CD4-positive, alpha-beta T cell treated with Interleukin-17A for 1 hour (primary cell): ENCODE results near the gene HAPSTR1.
"Not testable (repeated sequence)": the region's sequence is repeated elsewhere in the genome, so short reads cannot be mapped to it uniquely, and the experiment has no call there.

Experiments used
- DNase-seq: peaks from one replicate; pipeline ENCODE4 v3.0.0-alpha.2; 2020

HAPSTR1 gene

DNA sequence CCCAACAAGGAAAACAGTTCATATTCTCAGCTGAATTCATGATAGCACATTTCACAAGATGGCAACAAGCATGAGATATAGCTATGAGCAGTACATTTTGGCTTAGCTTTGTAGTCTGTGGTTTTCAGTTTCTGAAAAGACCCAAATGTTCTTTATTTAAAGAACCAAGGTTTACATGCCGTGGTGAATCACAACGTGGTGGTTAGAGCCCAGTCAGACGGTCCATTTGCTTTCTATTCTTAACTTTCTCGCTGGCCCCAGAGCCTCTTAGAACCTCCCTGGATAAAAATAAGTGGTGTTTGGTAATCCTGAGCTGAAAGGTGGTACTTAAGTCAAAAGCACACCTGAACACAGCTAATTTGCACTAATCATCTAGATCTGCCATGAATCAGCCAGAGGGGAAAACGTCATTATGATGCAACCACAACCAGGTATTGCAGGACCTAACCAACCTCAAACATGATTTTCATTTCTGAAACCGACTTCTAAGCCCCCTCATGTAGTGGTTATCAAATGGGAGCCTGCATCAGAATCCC is 18.6 kb upstream of the HAPSTR1 start:
- no peak for DNase-seq

DNA sequence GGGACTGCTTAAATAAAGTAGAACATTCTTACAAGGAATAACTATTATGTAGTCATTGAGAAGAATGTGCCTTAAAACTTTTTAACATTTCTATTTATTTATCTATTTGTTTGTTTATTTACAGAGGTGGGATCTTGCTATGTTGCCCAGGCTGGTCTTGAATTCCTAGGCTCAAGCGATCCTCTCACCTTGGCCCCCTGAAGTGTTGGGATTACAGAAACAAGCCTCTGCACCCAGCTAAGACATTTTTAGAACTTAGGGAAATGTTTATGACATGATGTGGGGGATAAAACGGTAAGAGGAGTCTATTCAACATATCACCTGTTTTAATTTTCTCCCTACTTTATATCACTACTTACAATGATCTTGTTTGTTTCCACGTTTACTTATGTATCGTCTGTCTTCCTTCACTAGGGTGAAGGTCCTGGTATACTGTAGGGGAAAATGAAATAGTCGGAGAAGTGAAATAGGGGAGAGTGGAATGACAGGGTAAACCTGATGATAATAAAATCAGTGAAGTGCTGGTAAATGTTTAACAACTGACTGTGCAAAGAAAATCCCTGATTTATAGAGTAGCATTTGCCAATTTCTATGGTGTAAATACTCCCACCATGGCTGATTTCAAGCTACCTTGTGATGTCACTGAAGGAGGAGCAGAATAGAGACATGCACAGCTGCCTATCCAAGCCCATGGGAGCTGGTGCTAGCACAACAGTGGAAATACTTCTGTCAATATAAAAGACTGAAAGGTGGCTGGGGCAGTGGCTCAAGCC is 16.0 kb upstream of the HAPSTR1 start:
- DNase-seq: no peak

DNA sequence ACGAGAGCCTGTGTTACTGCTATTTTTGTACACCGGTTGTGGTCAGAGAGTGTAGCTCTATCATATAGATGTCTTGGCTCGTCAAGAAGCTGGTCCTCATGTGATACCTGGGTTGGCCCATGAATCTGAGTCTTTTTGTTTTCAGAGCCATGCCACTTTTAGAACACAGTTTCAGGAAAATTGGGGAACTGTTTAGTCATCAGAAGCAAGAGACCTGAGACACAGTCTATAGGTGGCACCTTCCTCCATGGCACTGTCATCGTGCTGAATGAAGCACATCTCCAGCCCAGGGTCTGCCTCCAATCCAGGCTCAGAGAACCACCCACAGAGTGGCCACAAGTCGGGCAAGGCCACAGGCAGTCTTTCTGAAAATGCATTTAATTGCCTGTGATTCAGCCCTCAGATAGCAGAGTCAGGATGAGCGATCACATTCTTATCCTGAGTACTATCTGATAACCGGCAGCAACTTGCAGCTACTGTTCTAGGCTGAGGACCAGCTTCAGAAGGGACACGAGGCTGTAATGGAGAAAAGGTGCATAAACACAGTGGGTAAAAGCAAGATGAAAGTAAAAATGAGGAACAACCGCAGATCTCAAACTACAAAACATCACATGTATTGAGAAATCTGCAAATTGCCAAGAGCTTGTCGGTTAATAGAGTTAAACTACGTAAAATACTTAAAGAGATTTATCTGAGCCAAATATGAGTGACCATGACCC is 14.2 kb upstream of the HAPSTR1 start:
- DNase-seq: no peak

DNA sequence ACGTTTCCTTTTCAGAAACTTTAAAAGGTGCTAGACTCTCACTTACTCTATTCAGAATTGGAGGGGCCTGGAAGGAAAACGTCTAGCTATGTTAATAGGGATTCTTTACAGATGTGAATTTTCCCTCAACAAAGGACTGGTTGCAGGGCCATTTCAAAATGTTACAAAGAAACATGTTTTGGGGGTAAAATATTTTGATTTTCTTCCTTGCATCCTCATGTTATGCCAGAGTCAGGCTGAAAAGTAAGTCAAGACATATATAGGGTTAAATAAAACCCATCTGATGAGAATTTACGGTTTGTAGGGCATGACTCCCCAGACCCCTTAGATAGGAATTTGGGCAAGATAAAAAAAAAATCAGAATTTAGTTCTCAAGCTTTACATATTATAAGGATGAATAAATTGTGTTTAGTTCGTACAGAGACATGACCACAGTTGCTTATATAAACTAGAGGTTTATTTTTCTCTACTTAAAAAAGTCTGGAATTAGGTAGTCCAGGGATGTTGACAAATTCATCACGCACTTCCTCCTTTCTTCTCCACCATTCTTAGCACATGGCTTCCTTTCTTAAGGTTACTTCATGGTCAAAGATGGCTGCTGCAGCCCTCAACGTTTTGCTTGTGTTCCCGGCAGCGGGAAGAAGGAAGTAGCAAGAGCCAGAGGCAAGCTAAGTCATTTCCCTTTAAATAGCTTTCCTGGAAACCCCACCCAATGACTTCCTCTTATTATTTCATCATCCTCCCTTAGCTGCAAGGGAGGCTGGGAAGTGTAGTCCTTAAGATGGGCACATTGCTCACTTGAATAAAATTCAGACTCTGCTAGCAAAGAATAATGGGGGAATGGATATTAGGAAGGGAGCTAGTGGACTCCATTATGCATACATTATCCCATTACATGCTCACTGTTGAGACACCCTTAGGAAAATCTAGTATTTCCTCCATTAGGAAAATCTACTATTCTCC is 12.7 kb upstream of the HAPSTR1 start:
- peak; percentile 83 for DNase-seq

DNA sequence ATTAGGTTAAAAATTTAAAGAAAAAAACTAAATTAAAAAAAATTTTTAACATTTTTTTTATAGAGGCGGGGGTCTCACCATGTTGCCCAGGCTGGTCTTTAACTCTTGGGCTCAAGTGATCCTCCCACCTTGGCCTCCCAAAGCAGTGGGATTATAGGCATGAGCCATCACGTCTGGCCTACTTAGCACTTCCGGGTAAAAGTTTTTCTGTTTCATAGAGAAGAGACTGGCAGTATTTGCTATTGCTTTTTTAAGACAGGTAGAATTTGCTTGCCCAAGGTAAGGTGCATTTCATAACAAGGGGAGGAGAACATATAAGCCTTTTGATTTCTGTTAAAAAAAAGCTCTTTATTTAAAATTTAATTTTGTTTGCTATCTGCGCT is 12.0 kb upstream of the HAPSTR1 start:
- DNase-seq: no peak

DNA sequence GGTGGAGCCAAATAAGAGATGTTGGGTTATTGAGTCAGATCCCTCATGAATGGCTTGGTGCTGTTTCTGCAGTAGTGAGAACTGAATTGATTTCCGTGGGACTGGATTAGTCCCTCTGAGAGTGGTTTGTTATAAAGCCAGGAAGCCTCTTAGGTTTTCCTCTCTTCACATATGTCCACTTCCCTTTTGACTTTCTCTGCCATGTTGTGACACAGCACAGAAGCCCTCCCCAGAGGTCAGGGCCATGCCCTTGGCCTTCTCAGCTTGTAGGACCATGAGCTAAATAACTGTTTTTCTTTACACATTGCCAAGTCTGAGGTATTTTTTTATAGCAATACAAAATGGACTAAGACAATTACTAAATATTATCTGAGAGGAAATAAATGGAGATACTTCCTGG is 10.3 kb upstream of the HAPSTR1 start:
- DNase-seq: no peak

DNA sequence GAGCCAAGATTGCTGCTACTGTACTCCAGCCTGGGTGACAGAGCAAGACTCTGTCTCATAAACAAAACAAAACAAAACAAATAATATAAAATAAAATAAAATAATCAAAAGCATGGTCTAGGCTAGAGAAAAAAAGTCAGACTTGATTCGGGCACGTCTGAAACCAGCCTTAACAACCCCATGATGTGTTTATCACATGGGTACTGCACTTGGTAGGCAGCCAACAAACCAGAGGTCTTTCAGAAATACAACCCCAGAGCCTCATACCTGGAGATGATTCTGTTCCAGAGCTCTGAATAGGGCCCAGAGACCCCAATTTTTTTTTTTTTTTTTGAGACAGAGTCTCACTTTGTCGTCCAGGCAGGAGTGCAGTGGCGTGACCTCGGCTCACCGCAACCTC is 9.6 kb upstream of the HAPSTR1 start:
- DNase-seq: no peak

DNA sequence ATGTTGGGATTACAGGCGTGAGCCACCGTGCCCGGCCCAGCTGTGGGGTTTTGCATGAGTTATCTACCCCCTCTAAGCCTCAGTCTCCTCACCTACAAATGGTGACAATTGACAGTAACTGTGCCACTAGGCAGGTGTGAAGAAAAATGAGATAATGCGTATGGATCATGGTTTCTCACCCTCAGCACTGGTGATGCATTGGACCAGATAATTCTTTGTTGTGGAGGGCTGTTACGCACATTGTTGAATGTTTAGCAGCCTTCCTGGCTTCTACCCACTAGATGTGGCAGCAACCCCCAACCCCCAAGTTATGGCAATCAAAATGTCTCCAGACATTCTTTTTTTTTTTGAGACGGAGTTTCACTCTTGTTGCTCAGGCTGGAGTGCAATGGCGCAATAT is 9.0 kb upstream of the HAPSTR1 start:
- DNase-seq: peak; percentile 54

DNA sequence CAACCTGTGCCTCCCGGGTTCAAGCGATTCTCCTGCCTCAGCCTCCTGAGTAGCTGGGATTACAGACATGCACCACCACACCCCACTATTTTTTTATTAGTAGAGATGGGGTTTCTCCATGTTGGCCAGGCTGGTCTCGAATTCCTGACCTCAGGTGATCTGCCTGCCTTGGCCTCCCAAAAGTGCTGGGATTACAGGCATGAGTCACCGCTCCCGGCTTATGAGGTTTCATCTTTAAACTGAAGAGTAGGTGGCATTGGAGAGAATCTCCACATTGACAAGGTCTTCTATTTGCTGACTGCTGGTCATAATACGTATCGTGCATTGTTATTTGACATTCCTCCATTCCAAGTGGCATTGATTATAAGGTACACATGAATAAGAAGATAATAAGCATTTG is 3.7 kb upstream of the HAPSTR1 start:
- DNase-seq: not testable (repeated sequence)

DNA sequence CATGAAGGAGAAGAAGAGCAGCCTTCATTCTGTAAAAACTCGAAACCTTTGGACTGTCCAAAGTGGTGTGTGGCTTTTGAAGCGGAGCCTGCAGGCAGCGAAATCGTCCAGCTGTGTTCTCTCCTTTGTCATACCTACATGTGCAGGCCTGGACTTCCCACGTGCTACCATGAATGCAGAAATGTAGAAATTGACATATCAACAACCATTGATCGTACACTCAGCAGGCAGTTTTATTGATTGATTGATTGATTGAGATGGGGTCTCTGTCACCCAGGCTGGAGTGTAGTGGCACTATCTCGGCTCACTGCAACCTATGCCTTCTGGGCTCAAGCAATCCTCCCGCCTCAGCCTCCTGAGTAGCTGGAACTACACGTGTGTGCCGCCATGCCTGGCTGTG is 2.6 kb upstream of the HAPSTR1 start:
- DNase-seq: no peak

DNA sequence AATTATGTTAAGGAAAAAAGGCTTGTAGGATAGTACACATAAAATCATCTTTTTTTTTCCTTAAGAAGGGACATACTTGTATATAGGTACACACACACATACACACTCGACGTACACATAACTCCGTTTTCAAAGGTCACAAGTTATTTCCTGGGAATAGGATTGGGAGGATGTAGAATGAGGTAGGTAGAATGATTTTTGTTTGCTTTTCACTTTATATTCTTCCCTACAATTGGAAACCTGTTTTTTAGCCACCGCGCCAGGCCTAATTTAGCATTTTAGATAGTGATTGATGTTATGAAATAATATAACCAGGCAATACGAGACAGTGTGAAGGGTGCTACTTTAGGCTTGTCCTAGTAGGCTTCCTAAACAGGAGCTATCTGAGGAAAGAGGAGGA is 1.8 kb upstream of the HAPSTR1 start:
- no peak for DNase-seq

DNA sequence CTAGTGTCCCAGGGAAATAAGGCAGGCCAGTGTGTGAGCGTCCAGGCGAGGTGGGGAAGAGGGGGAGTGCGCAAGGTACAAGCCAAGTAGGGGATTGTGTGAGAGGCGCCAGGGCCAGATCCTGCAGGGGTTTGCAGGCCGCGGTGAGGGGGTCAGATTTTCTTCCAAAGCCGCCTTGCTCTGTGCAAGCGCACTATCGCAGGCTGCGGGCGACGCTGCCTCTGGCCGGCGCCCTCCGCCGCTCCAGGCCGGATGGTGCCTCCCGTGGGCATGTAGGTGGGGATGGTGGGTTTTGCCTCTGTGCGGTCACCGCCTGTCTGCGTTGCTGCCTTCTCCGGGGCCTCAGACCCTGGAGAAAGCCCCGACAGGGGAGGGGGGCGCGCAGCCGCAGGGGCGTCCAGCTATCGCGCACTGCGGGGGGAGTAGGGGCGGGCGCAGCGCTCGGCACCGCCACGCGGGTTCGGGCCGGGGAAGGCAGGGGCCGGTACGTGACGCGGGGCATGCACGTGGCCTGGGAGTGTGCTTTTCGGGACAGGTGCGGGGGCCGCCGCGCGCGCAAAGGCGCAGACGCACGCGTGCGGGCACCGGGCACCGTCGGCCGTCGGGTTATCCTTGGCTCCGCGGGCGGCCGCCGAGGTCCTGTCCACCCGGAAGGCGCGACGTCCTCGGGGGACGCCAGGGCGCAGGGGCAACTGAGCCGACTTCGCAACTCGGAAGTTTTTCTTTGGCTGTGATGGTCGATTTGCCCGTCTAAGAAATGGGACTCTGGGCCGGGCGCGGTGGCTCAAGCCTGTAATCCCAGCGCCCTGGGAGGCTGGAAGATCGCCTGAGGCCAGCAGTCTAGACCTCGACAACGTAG is 1.1 kb upstream of the HAPSTR1 start:
- DNase-seq: peak; percentile 39

DNA sequence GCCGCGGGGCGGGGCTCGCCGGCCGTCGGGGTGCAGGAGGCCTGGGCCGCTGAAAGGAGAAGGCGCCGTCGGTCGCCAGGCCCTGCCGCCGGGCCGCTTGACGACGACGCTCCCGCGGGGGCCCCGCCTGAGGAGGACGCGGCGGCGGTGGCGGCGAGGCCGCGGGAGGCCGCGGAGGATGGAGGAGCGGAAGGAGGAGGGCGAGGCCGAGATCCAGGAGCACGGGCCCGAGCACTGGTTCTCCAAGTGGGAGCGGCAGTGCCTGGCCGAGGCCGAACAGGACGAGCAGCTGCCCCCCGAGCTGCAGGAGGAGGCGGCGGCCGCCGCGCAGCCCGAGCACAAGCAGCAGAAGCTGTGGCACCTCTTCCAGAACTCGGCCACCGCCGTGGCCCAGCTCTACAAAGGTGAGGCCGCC is 430 bp downstream of the HAPSTR1 start:
- DNase-seq: peak; percentile 47

DNA sequence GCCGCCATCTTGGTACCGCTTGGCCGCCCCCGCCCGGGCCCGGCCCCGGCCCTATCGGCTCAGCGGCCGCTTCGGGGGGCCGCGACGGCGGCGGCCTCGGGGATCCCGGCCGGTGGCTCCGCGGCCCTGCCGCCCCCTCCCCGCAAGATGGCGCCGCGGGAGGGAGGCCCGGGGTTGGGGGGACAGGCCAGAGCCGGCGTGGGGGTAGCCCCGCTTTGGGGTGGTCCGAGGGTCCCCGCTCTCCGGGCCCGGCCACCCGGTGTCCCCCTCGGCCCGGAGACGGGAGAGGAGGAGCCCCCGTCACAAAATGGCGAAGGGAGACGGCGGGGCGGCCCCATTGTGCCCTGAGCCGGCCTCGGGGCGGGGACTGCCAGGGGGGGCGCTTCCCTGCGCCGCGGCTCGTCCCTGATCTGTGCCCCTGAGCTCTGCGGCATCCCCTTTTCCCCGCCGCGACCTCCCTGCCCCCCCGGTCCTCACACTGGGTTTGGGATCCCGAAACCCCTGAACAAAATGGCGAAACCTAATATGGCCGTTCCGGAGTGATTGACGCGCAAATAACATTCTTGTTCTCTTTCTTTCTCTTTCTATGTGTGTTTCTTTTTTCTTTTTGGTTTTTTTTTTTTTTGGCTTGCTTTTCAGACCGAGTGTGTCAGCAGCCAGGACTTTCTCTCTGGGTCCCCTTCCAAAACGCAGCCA is 986 bp downstream of the HAPSTR1 start:
- peak; percentile 62 for DNase-seq

DNA sequence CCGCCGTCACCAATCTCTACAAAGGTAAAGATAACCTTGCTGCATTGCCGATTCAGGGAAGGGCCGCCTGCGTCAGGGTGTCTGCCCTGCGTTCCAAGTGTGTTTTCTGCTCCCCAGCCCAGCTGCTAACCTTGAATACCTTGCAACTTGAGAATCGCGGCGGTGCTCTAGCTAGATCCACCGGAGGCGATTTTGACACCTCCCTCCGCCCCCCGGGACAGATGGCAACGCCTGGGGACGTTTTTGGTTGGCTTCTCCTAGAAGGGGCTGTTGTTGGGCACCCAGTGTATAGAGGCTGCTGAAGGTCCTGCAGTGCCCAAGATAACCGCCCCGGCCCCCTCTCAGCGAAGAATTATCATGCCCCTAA is 1.5 kb downstream of the HAPSTR1 start:
- peak; percentile 34 for DNase-seq

DNA sequence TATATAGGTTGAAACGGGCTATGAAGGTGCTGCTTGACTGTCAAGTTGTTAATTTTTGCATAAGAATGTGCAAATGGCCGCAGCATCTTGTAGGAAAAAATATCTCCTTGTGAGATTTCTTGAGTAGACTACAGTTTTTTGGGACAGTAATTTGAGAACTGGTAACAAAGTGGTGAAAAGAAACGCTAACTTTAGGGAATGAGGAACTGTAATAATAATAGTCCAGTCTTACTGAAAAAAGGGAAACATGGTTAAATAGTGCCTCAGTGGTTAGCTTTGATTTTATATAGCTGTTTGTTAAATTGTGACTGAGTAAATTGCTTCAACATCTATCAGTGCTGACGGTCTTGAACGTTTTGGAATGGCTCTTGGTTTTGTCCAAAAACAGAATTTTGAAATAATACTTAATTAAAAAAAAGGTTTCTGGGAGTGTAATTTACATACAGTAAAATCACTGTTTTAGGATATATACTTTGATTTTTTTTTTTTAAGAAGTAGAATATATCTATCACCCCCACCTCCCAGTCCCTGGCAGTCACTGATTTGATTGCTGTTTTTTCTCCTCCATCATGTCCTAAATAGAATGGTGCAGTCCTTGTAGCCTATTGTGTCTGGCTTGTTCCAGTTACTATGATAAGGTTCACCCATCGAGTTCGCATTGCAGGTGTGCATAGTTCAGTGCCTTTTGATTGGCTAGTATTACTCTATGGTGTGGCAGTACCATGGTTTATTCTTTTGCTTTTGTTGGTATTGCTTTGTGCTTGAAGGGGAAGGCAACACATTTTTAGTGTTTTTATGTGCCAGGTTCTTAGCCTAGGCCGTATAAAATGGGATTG is 2.8 kb downstream of the HAPSTR1 start:
- DNase-seq: no peak

DNA sequence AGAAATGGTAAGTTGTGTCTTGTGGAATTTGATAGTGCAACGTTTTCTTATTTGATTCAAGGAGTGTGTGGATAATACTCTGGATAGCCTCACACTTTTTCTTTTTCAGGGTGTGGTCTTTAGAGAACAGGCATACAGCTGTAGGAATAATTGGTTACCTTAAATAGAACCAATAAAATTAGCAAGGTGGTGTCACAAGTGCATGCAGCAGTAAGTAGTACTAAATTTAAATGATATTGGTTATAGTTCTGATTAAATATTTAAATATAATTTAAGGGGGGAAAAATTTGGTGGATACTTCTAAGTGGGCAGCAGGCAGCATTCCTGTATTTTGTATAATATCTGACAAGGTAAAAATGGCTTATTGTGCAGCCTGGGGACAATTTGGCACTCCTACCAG is 3.7 kb downstream of the HAPSTR1 start:
- no peak for DNase-seq

DNA sequence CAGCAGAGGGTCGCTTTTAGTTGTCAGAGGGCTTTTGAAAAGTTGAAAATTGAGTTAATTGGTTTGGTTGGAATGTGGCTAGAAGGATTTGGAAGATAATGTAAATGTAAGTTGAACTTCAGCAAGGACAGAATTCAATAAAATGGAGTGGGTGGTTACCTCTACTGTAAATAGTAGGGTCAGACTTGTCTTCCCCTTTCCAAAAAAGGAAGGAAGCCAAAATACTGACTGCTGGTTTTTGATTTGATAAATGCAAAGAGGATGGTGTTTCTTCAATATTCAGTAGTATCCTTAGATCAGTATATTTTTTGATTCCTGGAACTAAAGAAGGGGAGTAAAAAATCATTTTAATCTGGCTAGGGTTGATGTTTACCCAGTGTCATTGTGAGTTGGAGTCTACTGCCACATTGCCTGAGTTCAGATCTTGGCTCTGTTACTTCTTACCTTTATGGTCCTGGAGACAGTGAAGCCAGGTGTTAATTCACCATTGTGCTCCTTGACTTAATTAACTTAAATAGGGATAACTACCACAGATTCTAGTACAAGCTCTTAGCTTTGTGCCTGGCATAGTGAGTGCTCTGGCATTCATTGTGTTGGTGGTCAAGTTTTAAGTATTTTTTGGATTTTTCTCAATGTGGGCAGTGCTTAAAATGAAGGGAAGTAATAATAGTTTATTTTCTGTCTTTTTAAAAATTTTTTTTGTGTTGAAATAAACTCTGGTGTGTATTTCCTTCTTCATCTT is 4.4 kb downstream of the HAPSTR1 start:
- no peak for DNase-seq

DNA sequence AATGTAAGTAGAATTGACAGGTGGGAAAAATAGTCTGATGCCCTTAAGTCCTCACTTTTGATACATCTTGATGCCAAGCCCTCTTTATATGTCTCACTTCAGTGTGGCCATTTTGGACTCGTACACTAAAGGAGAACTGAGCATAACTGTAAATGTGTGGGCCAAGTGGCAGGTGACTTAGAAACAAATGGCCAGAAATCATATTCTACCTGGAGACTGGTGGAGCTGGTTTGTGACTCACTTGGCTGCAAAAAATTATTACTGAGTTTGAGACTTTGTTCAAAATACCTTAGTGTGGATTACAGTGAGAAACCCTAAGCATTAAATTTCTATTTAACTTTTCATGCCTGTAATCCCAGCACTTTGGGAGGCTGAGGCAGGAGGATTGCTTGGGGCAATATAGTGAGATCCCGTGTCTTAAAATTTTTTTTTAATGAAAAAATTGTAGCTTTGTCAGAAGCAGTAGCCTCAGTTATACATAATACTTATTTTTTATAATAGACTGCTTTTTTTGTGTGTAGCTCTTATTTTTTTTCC is 5.0 kb downstream of the HAPSTR1 start:
- no peak for DNase-seq
